Mucosa of gallbladder (tissue), 1 donor: ENCODE results near the gene CSKMT. TPM values are rescaled to one million over a fixed set of nuclear protein-coding genes. Genes with fewer than 3 reads are reported as not detected.
"Not testable (repeated sequence)": the region's sequence is repeated elsewhere in the genome, so short reads cannot be mapped to it uniquely, and the experiment has no call there.

ENCODE experiments used
- DNase-seq: peaks from one replicate; pipeline ENCODE4 v3.0.0-alpha.2; 2020; ENCODE audit warnings: low spot score
- total RNA-seq: library from RNA; stranded (reverse); gene quantifications from one replicate; pipeline ENCODE4 v1.2.1, GENCODE V29; 2021
- donor health status: DM: no; HTN: no; CAD: no.

CSKMT gene, protein sequence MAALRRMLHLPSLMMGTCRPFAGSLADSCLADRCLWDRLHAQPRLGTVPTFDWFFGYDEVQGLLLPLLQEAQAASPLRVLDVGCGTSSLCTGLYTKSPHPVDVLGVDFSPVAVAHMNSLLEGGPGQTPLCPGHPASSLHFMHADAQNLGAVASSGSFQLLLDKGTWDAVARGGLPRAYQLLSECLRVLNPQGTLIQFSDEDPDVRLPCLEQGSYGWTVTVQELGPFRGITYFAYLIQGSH
- total RNA-seq = 10.6 TPM

GRCh38 chr11:62665075-62665598 is at the start of gene CSKMT, which contains the start of gene C11orf98:
TSS of gene CSKMT (plus strand) at chr11:62665312. CDS start at chr11:62665880, 568 bp downstream.
TSS of gene C11orf98 (minus strand) at chr11:62665210. CDS start at chr11:62665169, 41 bp downstream.
- DNase-seq = peak; percentile 96

GRCh38 chr11:62615521-62615920 is 49.6 kb upstream of the CSKMT start:
- no peak for DNase-seq

GRCh38 chr11:62616957-62617356 is 48.2 kb upstream of the CSKMT start:
- DNase-seq = not testable (repeated sequence)

DNA sequence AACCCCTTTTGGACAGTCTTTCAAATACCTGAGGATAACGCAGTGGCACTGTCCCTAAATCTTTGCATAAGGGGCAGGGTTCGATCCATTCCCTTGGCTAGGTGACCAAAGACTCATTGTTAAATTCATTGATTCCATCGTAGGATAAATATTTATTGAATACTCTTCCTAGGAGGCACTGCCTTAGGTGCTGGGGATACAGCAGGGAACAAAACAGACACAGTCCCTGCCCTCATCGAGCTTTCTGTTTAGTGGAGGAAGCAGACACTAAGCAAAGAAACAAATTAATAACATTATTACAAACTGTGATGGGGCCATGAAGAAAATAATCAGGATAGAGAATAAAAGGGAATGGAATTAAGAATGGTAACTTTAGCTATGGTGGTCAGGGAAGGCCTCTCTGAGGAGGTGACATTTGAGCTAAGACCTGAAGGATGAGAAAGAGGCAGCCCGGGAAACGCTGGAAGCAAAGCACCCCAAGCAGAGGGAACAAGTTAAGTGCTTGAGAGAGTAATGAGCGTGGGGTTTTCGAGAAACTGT is 44.0 kb upstream of the CSKMT start:
- no peak for DNase-seq

- peak; percentile 98 for DNase-seq
Observed at GRCh38 chr11:62621567-62622470, 43.3 kb upstream of the CSKMT start, which contains the start of gene B3GAT3. TSS of gene B3GAT3 (minus strand) at chr11:62621986. CDS start at chr11:62621947, 39 bp downstream.

DNA sequence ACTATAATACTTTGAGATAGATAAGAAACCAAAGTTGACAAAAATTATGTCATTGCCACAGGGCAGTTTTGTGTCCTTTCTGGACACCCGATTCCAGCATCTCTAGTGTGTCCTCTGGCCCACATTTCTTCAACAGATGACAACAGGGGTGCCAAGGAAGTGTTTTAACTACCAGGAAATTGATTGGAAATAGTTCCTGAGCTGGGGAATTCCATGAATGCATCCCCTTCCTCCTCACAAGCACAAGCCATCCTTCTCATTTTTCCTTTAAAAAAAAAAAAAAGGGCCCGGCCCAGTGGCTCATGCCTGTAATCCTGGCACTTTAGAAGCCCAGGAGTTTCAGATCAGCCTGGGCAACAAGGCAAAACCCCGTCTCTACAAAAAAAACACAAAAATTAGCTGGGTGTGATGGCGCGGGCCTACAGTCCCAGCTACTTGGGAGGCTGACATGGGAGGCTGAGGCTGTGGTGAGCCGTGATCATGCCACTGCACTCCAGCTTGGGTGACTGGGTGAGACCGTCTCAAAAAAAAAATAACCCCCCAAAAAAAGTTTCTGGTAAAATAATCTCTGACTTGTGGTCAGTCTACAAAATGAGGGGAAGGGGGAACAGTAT is 42.5 kb upstream of the CSKMT start:
- DNase-seq = no peak

GRCh38 chr11:62627713-62628112 is 37.4 kb upstream of the CSKMT start:
- no peak for DNase-seq

- no peak for DNase-seq
Observed at GRCh38 chr11:62632492-62632891, 32.6 kb upstream of the CSKMT start.

DNA sequence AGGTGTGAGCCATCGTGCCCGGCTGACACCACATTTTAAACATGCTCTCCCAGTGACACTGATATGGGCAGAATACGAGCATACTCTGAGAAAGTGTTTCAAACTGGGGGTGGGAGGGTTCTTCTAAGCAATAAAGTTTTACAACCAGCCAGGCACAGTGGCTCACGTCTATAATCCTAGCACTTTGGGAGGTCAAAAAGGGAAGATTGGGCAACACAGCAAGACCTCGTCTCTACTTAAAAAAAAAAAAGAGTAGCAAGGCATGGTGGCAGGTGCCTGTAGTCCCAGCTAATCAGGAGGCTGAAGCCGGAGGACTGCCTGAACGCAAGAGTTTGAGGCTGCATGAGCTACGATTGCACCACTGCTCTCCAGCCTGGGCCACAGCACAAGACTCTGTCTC is 20.9 kb upstream of the CSKMT start:
- DNase-seq = no peak

- no peak for DNase-seq
Observed at GRCh38 chr11:62645671-62645945, 19.5 kb upstream of the CSKMT start.

DNA sequence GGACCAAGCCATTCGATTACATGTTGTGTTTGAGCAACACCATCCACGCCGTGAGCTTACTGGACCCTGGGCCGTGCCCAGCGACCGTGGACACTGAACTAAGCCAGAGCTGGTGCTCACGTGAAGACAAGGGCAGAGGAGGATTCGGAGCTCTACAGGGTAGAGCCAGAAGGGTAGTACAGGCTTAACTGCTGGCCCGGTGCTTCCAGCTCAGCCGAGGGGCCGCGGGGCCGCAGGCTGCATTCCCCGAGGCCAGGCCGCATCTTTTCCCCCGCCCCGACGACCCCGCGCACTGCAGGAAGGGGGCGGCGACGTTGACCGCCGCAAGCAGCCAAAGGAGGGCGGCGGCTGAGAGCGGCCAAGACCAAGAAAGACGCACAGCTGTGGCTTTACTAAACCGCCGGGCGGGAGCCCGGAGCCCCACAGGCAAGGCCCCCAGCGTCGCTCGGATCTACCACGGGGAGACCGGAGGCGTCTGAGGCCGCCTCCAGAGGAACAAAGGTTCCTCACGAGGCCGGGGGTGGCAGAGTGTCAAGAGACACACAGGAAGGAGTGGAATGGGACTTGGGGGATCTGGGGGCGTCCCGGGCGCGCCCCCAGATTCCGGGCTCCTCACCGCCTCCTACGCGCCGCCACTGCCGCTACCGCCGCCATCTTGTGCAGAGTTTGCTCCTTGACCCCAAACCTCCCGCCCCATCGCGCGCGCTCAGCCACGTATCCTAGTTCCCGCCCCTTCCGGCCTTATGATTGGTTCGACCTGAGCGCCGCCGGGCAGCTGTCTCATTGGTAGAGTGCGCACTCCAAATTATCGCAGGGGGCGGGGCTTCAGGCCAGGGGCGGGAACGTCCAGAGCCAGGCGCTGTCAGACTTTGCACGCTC is 18.9 kb upstream of the CSKMT start, which contains the start of gene GANAB:
Gene GANAB, minus strand, starts transcription at position 668 of the 879 bp plus-strand sequence. Its CDS starts 14 bp downstream, at position 654.
- DNase-seq = peak; percentile 99

DNA sequence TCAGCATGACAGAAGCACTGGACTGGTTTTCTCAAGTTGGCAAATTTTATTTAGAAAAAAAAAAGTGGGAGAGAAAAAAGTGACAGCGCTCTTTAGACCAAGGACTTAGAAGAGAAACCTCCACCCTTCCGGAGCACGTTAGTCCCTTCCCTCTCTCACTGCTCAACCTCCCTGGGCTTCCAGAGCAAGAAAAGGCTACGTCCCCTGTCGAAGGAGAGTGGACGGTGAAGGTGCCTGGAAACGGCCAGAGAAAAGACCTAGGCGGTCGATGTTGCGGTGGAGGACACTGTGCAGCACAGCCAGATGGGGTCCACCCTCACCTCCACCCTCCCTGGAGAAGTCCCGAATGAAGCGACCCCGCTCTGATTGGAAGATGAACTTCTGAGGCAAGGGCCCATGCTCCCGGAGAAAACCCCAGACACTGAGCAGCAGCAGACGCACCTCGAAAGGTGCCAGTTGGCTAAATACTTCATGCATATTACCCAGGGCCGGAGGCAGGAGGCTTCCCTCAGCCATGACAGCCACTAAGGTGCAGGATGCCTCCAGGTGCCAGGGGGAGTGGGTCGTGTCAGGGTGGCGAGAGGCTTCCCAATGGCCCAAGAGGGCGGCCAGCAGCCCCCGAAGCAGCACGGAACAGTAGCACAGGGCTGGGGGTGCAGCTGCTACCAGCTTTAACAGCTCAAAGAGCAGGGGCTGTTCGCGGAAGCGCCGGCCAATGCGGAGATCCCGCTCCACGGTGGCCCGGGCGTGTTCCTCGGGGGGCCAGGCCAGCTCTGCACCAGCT is 18.1 kb upstream of the CSKMT start:
- no peak for DNase-seq

DNA sequence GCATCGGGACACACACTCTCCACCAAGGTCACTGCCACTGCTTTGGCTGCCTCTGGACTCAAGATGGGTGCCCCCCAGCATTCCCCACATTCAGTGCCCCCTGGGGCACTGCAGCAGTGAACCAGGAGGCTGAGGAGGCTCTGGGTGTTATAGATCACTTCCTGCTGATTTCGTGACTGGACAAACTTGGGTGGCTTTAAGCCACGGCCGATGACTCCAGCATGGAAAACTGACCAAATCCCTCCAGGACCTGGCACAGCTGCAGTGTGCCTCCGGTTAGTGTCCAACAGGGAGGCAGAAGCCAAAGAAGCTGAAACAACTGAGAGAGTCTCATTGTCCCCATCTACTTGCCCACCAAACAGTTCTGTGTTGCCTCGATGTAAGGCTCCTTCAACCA is 17.5 kb upstream of the CSKMT start:
- DNase-seq = no peak

- DNase-seq = no peak
Observed at GRCh38 chr11:62648185-62648966, 16.7 kb upstream of the CSKMT start.

DNA sequence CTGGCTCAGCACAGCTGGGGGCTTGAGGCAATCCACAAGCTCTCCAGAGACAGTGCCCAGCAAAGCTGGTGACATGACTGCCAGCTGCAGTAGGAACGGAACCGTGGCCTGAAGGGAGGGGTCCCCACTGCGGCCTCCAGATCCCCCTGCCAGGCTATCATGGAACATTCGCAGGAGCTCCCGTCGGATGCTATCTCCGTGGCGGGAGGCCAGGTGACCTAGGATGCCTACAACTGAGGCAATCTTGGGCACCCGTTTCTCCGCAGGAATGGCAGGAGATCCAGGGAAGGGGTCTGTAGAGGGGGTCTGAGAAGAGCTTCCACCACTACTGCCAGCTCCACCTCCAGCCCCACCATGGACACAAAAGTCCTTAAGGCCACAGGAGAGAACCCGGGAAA is 16.1 kb upstream of the CSKMT start:
- DNase-seq = no peak

DNA sequence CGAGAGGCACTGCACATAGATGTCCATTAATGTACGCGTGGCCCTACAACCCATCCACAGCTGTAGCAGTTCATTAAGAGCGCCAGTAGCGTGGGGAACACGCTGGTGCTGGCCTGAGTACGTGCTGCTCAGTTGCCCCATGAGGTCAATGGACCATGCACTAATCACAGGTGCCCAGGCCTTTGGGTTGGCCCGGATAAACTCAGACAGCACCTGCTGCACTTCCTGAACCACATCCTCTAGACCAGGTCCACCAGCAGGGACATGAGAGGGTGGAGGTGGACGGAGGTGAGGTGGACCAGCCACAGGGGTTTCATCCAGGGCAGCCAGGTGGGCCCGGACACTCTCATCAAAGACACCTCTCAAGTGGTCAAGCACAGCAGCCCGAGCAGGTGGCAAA is 15.6 kb upstream of the CSKMT start:
- no peak for DNase-seq

DNA sequence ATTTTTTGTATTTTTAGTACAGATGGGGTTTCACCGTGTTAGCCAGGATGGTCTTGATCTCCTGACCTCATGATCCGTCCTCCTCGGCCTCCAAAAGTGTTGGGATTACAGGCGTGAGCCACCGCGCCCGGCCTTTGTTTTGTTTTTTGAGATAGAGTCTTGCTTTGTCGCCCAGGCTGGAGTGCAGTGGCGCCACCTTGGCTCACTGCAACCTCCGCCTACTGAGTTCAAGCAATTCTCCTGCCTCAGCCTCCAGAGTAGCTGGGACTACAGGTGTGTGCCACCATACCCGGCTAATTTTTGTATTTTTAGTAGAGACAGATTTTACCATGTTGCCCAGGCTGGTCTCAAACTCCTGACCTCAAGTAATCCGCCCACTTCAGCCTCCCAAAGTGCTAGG is 14.8 kb upstream of the CSKMT start:
- not testable (repeated sequence) for DNase-seq

- DNase-seq = no peak
Observed at GRCh38 chr11:62652161-62653006, 12.7 kb upstream of the CSKMT start.
